AG08396 (cell line): ENCODE data around the gene CHKA.

Experiments
- DNase-seq: peaks from one replicate; pipeline ENCODE4 v3.0.0; 2012; ENCODE audit warnings: low spot score, mixed read lengths

The CHKA gene

DNA sequence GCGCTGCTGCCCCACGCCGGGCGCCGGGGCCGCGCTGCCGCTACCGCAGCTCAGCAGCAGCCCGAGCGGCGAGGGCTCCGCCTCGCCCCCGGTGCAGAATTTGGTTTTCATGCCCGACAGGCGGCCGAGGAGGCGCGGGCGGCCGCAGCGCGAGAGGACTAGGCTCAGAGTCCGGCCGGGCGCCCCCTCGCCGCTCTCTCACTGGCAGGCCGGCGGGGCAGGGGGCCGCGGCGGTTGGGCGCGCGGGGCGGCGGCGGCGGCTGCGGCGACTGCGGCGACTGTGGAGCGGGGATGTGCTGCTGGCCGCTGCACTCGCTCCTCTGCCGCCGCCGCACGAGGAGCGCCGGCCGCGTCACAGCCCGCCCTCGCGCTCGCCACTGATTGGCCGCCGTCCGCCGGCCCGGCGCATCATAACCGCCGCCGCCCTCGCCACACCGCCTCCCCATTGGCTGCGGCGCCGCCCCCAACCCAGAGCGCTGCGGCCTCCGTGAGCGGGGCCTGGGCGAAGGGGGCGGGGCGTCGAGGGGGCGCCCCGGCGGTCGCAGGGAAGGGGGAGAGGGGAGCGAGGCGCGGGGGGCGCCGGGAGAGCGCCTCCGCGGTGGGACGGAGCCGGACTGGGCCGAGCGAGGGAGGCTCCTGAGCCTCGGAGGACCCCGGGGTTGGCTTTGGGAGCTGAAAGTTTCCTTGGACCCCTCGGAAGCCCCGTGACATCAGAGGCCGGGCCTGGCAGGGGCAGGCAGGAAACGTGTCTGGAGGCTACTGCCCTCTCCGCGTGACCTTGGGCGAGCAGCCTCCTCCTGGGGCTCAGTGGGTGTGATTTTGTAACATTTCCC is at the start of gene CHKA:
Gene CHKA (minus strand): TSS at position 322 of the 833 bp plus-strand sequence. CDS start 211 bp downstream, at position 111.
- peak; percentile 98 for DNase-seq

DNA sequence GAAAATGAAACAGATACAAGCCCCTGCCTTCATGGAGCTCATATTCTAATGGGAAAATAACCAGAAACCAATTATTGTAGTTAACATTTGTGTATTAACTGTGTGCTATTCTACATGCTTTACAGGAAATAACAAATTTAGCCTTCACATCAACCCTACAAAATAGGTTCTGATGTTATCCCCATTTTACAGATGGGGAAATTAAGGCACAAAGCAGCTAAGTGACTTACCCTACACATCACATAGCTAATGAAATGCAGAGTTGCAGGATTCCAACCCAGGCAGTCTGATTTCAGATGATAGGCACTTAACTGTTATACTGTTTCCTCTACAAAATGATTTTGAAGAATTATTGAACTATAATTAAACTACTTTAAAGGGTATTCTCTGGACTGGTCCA is 48.3 kb upstream of the CHKA start:
- DNase-seq, result no peak

- DNase-seq, result no peak
These were observed 47.5 kb upstream of the CHKA start for GRCh38 chr11:68168694-68169093.

GRCh38 chr11:68167474-68167873 is 46.3 kb upstream of the CHKA start:
- no peak for DNase-seq

GRCh38 chr11:68166969-68167368 is 45.8 kb upstream of the CHKA start:
- DNase-seq, result no peak

DNA sequence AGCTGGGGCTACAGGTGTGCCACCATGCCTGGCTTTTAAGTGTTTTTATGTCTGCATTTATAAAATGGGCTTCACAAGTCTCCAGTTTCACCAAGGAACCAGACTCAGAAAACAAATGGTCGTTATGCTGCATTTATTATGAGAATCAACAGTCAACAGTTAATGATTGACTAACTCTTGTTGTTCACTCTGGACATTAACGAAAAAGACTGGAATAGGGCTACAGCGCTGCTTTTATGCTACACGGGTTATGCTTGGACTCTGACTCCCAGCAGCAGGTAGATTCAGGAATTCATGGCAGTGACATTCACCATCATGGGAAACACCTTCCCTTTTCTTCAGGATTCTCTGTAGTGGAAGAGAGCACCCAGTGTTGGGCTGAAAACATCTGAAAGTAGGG is 44.4 kb upstream of the CHKA start:
- no peak for DNase-seq

DNA sequence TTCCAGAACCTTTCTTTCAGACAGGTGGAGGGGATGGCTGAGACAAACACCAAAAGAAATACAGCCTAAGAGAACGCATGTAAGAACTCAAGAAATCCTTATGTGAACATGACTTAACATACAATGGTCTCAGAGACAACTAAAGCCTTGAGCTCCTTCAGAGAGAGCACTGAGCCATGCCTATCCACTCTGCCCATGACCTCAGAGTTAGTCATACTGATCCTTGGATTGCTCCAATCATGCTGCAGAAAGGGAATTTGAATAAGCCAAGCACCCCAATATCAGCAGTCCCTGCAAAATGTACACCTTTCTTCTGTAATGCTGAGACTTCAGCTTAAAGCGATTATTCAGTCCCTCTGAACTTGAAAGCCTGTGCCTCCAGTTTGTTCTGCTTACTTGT is 43.2 kb upstream of the CHKA start:
- DNase-seq, result peak; percentile 55

GRCh38 chr11:68163691-68164090 is 42.5 kb upstream of the CHKA start:
- DNase-seq, result no peak

GRCh38 chr11:68160100-68160695 is 39.0 kb upstream of the CHKA start:
- no peak for DNase-seq

GRCh38 chr11:68159665-68160064 is 38.5 kb upstream of the CHKA start:
- no peak for DNase-seq

DNA sequence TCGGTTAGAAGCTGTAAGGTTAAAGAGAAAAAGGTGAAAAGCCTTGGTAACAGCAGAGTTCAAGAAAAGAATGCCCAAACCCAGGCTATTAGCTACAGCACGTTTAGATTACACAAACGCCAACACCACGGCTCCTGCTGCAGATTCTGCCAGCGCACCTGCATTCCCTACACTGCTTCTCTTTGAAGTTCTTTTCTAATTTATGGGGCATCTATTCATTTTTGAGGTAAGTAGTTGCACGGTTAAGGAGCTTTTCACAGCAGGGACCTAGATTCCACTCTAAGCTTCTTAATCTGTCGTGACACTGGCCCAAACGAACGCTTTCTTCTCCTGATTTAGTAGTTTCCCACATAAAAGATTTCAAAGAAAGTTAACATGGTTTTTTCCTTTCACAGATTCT is 38.0 kb upstream of the CHKA start:
- no peak for DNase-seq

DNA sequence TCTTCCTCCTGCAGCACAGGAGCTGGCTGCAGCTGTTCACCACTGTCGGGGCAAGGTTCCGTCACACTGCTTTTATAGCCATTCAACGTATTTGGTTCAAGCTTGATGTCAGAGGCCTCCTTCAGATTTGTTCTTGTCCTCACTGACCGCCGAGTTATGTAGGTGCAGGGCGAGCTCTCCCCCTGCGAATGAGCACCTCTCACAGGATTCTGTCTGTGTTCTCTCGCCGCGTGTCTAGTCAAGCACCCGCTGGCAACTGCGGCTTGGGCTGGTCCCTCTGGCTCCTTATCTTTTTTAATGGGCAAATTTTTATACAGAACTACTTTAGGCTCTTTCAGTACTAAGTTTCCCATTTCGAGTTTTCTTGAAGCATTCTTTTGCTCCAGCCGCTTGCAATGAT is 37.4 kb upstream of the CHKA start:
- DNase-seq, result no peak

DNA sequence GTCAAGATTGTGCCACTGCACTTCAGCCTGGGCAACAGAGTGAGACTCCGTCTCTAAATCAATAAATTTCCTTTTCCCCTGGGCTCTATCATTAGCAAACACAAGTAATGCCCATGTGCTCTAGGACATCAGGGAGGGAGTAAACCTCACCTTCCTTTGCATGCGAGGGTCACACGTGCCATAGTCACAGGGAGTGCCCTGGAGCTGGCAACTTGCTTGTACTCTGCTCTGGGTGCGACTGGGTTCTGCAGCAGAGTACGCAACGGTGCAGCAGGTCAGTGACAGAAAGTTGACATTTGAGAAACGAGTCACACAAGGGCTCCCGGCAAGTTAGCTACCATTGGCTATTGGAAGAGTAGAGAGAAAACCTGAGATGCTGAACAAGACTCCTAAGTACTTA is 32.6 kb upstream of the CHKA start:
- no peak for DNase-seq

- no peak for DNase-seq
These were observed 28.8 kb upstream of the CHKA start for GRCh38 chr11:68150037-68150436.

DNA sequence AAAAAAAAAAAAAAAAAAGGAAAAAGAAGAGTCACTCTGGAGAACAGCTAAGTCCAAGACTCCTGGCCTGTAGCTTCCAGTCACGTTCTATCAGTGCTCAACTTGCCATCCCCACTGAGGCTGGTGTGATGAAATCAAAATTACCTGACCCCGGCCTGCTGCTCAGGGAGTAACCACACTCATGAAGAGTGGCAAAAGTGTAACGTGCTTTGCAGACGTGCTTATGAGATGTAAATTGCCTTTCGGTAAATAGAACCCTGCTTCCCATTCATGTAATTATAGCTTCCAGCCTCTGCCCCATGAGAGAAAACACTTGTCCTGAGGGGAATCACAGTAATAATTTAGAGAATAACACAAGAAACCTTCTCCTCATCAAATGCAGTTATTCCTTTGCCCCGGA is 28.2 kb upstream of the CHKA start:
- DNase-seq, result no peak

- no peak for DNase-seq
These were observed 27.7 kb upstream of the CHKA start for GRCh38 chr11:68148879-68149278.

- DNase-seq, result no peak
These were observed 27.1 kb upstream of the CHKA start for GRCh38 chr11:68148071-68148805.

- peak; percentile 62 for DNase-seq
These were observed 25.7 kb upstream of the CHKA start for GRCh38 chr11:68146704-68147474.

DNA sequence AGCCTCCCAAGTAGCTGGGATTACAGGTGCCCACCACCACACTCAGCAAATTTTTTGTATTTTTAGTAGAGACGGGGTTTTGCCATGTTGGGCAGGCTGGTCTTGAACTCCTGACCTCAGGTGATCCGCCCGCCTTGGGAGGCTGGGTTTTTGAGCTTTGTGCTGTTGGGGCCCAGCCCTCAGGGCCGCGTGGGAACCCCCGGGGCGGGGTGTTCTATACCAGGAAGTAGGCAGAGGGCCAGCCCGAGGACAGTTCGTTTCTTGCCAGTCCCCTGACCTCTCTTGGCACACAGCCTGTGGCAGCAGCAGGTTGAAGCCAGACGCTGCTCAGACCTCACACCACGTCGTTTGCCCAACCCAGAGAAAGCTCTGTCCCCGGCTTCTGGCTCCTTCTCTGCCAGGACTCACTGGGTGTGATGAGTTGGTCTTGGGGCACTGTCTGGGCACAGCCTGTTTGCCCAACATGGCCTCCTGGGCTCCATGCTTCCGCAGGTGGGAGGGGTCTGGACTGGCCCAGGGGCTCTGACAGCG is 24.9 kb upstream of the CHKA start:
- DNase-seq, result no peak

DNA sequence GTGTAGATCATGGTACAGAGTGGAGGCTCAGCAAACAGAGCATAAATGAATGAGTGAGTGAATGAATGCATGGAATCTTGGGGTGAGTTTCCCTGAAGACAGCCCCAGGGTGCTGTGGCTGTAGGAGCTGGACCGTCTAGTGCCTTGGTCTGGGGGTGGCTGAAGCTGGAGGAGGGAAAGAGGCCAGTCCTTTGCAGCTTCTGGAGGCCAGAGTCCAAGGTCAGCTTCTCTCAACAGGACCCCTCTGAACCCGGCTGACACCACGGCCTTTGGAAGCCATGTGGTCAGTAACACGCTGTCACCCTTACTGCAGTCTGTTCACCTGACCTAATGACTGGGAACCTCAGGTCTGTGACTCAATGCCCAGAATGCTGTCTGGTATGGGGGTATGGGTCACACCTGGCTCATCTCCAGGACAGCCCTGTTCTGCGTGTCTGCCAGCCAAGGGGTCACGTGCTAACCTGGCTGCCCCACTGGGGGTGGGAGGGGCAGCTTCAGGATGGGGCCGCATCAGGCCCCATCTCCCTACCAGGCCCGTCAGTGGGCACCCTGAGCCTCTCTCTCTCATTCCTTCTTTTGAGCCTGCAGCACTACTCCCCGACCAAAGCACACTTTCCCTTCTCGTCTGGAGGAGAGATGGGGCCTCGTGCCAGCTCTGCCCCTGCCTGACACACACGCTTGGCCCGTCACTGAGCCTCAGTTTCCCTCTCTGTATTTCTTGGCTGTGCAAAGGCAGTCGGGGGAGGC is 24.1 kb upstream of the CHKA start:
- no peak for DNase-seq

GRCh38 chr11:68143310-68143689 is 22.1 kb upstream of the CHKA start:
- DNase-seq, result no peak
